Measurements from ENCODE around the gene RIN1. TPM values are rescaled to one million over a fixed set of nuclear protein-coding genes. Genes with fewer than 3 reads are reported as not detected.

RIN1 gene
- total RNA-seq, 1 donor from 2014 or later, result 4.3 TPM

Other genes starting within 250 kb of the RIN1 start
- gene KLC2, start 78.7 kb downstream of the RIN1 start, total RNA-seq, result 64.5 and 70.8 TPM in 2 replicates
- 114 and 116 TPM in 2 replicates for gene RAB1B, start 67.8 kb downstream of the RIN1 start, total RNA-seq
- gene CNIH2, start 58.3 kb downstream of the RIN1 start, total RNA-seq, result 44.6 and 46.0 TPM in 2 replicates
- gene YIF1A, start 47.3 kb downstream of the RIN1 start, total RNA-seq, result 59.4 and 60.9 TPM in 2 replicates
- 0.57 and 1.0 TPM in 2 replicates for gene TMEM151A, start 44.5 kb downstream of the RIN1 start, total RNA-seq
- gene CD248, start 19.4 kb downstream of the RIN1 start, total RNA-seq, result 4.2 and 4.8 TPM in 2 replicates
- gene BRMS1, start 8.7 kb upstream of the RIN1 start, total RNA-seq, result 40.2 and 49.0 TPM in 2 replicates
- gene B4GAT1, start 11.2 kb upstream of the RIN1 start, total RNA-seq, result 43.3 and 43.8 TPM in 2 replicates
- 38.7 and 39.5 TPM in 2 replicates for gene SLC29A2, start 35.3 kb upstream of the RIN1 start, total RNA-seq
- gene NPAS4, start 84.6 kb upstream of the RIN1 start, total RNA-seq, result 0.14 and 0.63 TPM in 2 replicates
- gene MRPL11, start 102.4 kb upstream of the RIN1 start, total RNA-seq, result 91.4 and 92.7 TPM in 2 replicates
- 13.3 and 13.6 TPM in 2 replicates for gene PELI3, start 130.5 kb upstream of the RIN1 start, total RNA-seq
- gene DPP3, start 144.0 kb upstream of the RIN1 start, total RNA-seq, result 66.8 and 68.9 TPM in 2 replicates
- 54.7 and 56.1 TPM in 2 replicates for gene BBS1, start 174.2 kb upstream of the RIN1 start, total RNA-seq
- 7.3 and 7.7 TPM in 2 replicates for gene ZDHHC24, start 209.6 kb upstream of the RIN1 start, total RNA-seq
- gene ACTN3, start 210.5 kb upstream of the RIN1 start, total RNA-seq, result 0.16 and 0.35 TPM in 2 replicates
- gene CTSF, start 232.2 kb upstream of the RIN1 start, total RNA-seq, result not detected in 2 replicates